Measurements from ENCODE around the gene ISG15. TPM values are rescaled to one million over a fixed set of nuclear protein-coding genes. Genes with fewer than 3 reads are reported as not detected.
A peak's percentile ranks its signal among the peaks of the same experiment; 100 is the strongest.

The ISG15 gene
- total RNA-seq, 1 experiment from 2014 or later = 165 TPM

DNA sequence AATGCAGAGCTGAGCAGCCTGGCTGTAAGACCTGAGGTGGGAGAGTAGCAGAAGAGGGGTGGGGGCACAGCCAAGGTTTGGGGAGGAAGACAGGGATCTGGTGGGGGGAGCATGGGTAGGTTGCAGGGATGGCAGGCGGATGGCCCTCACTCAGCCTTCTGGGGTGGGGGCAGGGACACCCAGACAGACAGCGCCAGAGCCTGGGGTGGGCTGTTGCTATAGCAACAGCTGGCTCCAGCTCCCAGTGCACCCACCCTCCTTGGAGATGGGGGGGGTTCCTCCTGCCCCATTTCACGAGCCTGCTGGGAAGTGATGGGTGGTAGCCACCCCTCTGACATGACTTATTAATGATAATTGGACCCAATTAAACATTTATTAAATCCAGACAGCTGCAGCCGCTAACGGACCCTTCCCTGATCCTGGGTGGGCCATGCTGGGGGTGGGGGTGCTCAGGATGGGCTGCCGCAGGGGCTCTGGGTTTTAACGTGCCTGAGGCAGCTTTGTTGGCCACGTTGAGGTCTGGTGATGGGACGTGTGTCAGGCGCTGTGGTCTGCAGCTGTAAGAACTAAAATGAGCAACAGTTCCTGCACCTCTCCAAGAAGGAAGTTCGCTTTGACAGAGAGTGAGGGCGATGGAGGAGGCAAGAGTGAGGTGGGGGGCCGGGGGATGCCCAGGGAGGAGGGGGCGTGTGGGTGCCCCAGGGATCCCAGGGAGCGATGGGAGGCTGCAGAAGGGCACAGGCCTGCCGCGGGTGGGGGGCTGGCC, 26.0 kb downstream of the ISG15 start:
- Mint-ChIP-seq H3K36me3 (ENCODE audit: insufficient read depth, unreplicated experiment) (peaks cover 59% of the 10 kb centered on the region), H3K4me3 (ENCODE audit: low read depth, unreplicated experiment) (no peak overlapping the region), H3K9me3 (ENCODE audit: low read depth, unreplicated experiment) (no peaks in the 10 kb centered on the region), H3K27ac (ENCODE audit: unreplicated experiment) (peak overlapping the region; percentile 74), H3K27me3 (ENCODE audit: unreplicated experiment) (no peaks in the 10 kb centered on the region), H3K4me1 (ENCODE audit: low read depth, unreplicated experiment) (no peaks in the 10 kb centered on the region)
- BruUV-seq (replicated peaks) = no TSS peak
- intact Hi-C loops (cut with micrococcal nuclease; ENCODE audit: unreplicated experiment) = no loop called here
- CTCF ChIA-PET = no interaction called here
- TF ChIP-seq, protein P1, sequence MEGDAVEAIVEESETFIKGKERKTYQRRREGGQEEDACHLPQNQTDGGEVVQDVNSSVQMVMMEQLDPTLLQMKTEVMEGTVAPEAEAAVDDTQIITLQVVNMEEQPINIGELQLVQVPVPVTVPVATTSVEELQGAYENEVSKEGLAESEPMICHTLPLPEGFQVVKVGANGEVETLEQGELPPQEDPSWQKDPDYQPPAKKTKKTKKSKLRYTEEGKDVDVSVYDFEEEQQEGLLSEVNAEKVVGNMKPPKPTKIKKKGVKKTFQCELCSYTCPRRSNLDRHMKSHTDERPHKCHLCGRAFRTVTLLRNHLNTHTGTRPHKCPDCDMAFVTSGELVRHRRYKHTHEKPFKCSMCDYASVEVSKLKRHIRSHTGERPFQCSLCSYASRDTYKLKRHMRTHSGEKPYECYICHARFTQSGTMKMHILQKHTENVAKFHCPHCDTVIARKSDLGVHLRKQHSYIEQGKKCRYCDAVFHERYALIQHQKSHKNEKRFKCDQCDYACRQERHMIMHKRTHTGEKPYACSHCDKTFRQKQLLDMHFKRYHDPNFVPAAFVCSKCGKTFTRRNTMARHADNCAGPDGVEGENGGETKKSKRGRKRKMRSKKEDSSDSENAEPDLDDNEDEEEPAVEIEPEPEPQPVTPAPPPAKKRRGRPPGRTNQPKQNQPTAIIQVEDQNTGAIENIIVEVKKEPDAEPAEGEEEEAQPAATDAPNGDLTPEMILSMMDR (IDR thresholded peaks at IDR 0.05; ENCODE audit: unreplicated experiment) = no peak
- no peak for DNase-seq

DNA sequence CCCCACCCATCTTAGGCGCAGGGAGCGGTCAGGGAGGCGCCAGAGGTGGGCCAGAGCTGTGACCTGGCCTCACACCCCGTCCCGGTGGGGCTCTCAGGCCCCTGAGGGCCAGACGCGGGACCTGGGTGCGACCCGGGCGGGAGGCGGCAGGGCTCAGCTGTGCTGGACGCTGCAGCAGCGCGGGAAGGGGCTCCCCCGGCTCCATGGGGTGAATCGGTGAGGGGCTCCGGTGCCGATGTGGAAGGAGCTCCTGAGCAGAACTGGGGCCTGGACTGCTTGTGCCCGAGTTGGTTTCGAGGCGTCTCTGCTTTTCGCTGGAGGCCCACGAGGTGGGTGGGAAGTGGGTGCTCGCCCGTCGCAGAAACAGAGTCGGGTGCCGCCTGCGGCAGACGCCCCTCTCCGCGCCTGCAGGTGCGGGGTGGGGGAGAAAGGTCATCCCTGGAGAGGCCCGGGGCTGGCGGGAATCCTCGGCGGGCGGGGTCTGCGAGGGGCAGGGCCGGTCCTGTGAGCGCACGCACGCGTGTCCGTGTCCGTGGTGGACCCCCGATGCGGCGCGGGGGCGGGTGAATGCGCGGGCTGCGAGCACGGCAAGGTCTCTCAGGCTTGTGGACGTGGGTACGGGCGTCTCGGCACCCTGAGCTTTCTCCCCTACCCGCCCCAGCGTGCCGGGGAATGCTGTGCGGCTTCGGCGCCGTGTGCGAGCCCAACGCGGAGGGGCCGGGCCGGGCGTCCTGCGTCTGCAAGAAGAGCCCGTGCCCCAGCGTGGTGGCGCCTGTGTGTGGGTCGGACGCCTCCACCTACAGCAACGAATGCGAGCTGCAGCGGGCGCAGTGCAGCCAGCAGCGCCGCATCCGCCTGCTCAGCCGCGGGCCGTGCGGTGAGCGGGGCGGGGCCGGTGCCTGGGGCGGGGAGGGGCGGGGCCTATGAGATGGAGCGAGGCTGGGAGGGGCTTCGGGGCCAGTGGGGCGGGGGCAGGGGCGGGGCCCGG, 27.0 kb downstream of the ISG15 start:
- CTCF ChIA-PET = no interaction called here
- no peak for DNase-seq
- Mint-ChIP-seq H3K4me3 (ENCODE audit: low read depth, unreplicated experiment) (no peak overlapping the region), H3K9me3 (ENCODE audit: low read depth, unreplicated experiment) (no peaks in the 10 kb centered on the region), H3K27me3 (ENCODE audit: unreplicated experiment) (no peaks in the 10 kb centered on the region), H3K27ac (ENCODE audit: unreplicated experiment) (peak overlapping the region; percentile 74), H3K4me1 (ENCODE audit: low read depth, unreplicated experiment) (no peaks in the 10 kb centered on the region), H3K36me3 (ENCODE audit: insufficient read depth, unreplicated experiment) (peaks cover 64% of the 10 kb centered on the region)
- intact Hi-C loops (cut with micrococcal nuclease; ENCODE audit: unreplicated experiment) = no loop called here
- no TSS peak for BruUV-seq (replicated peaks)
- TF ChIP-seq, protein P1 (IDR thresholded peaks at IDR 0.05; ENCODE audit: unreplicated experiment) = no peak

DNA sequence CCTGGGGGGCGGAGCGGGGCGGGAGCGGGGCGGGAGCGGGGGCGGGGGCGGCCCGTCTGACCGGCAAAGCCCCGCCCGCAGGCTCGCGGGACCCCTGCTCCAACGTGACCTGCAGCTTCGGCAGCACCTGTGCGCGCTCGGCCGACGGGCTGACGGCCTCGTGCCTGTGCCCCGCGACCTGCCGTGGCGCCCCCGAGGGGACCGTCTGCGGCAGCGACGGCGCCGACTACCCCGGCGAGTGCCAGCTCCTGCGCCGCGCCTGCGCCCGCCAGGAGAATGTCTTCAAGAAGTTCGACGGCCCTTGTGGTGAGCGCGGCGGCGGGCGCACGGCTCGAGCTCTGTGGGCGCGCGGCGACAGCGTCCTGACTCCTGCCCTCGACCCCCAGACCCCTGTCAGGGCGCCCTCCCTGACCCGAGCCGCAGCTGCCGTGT, 27.8 kb downstream of the ISG15 start:
- Mint-ChIP-seq H3K27me3 (ENCODE audit: unreplicated experiment) (no peaks in the 10 kb centered on the region), H3K9me3 (ENCODE audit: low read depth, unreplicated experiment) (no peaks in the 10 kb centered on the region), H3K4me1 (ENCODE audit: low read depth, unreplicated experiment) (no peaks in the 10 kb centered on the region), H3K36me3 (ENCODE audit: insufficient read depth, unreplicated experiment) (peaks cover 66% of the 10 kb centered on the region), H3K4me3 (ENCODE audit: low read depth, unreplicated experiment) (no peak overlapping the region), H3K27ac (ENCODE audit: unreplicated experiment) (no peak overlapping the region)
- intact Hi-C loops (cut with micrococcal nuclease; ENCODE audit: unreplicated experiment) = no loop called here
- no peak for DNase-seq
- no TSS peak for BruUV-seq (replicated peaks)
- TF ChIP-seq, protein P1 (IDR thresholded peaks at IDR 0.05; ENCODE audit: unreplicated experiment) = no peak
- CTCF ChIA-PET = no interaction called here

DNA sequence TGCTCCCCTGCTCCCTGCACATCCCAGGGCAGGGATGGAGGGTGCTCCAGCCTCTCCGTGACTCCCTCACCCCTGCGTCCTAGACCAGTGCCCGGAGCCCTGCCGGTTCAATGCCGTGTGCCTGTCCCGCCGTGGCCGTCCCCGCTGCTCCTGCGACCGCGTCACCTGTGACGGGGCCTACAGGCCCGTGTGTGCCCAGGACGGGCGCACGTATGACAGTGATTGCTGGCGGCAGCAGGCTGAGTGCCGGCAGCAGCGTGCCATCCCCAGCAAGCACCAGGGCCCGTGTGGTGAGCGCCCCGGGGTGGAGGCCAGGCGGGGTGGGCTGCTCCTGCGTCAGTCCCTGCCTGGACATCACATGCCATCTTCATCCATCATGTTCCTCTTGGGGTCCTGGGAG, 28.6 kb downstream of the ISG15 start:
- BruUV-seq (replicated peaks) = no TSS peak
- intact Hi-C loops (cut with micrococcal nuclease; ENCODE audit: unreplicated experiment) = no loop called here
- Mint-ChIP-seq H3K27me3 (ENCODE audit: unreplicated experiment) (no peaks in the 10 kb centered on the region), H3K4me3 (ENCODE audit: low read depth, unreplicated experiment) (no peak overlapping the region), H3K9me3 (ENCODE audit: low read depth, unreplicated experiment) (no peaks in the 10 kb centered on the region), H3K36me3 (ENCODE audit: insufficient read depth, unreplicated experiment) (peaks cover 65% of the 10 kb centered on the region), H3K27ac (ENCODE audit: unreplicated experiment) (no peak overlapping the region), H3K4me1 (ENCODE audit: low read depth, unreplicated experiment) (no peaks in the 10 kb centered on the region)
- no peak for DNase-seq
- CTCF ChIA-PET = no interaction called here
- TF ChIP-seq, protein P1 (IDR thresholded peaks at IDR 0.05; ENCODE audit: unreplicated experiment) = no peak

All from Calu3 (cell line).